K562 (cell line): ENCODE measurements around the gene PTGES3L. TPM values are rescaled to one million over a fixed set of nuclear protein-coding genes. Genes with fewer than 3 reads are reported as not detected.

Experiments
- ATF6 ChIP-seq: sonication (generic); formaldehyde crosslinking; IDR thresholded peaks from 2 replicates; pipeline ENCODE4 v1.4.0; 2020; ENCODE audit warnings: mild to moderate bottlenecking, missing genetic modification reagents
- CCNT2 ChIP-seq: IDR thresholded peaks from 2 replicates; pipeline ENCODE4 v1.6.1; 2011; ENCODE audit warnings: borderline replicate concordance, low read depth, mild to moderate bottlenecking, moderate library complexity, mixed read lengths, low read length; ENCODE audit not compliant: insufficient read length; ENCODE audit errors: extremely low read depth
- FOXJ2 ChIP-seq: fragments of 200-800 bp; sonication (Bioruptor generic); IDR thresholded peaks from 2 replicates; pipeline ENCODE4 v1.6.1; 2016; ENCODE audit warnings: missing genetic modification characterization, missing compliant biosample characterization
- HCFC1 ChIP-seq: IDR thresholded peaks from 2 replicates; pipeline ENCODE4 v1.6.1; 2012; ENCODE audit warnings: low read depth, low read length, improper control_type of control experiment
- MECOM ChIP-seq: fragments of 250-450 bp; sonication (Bioruptor Pico); IDR thresholded peaks from 2 replicates; pipeline ENCODE4 v1.8.0; 2022; ENCODE audit warnings: inconsistent platforms
- MTA2 ChIP-seq: fragments of 450-650 bp; IDR thresholded peaks from 2 replicates; pipeline ENCODE4 v1.6.1; 2016; ENCODE audit warnings: low read depth
- NKRF ChIP-seq: fragments of 450-650 bp; IDR thresholded peaks from 2 replicates; pipeline ENCODE4 v1.6.1; 2016; ENCODE audit warnings: borderline replicate concordance
- NR1H2 ChIP-seq: sonication (generic); formaldehyde crosslinking; IDR thresholded peaks from 2 replicates; pipeline ENCODE4 v1.4.0; 2020; ENCODE audit warnings: mild to moderate bottlenecking, missing genetic modification reagents
- POLR2AphosphoS2 ChIP-seq: IDR thresholded peaks from 2 replicates; pipeline ENCODE4 v1.6.1; 2012; ENCODE audit warnings: low read length, improper control_type of control experiment
- PTRF ChIP-seq: fragments of 450-650 bp; IDR thresholded peaks from 2 replicates; pipeline ENCODE4 v1.6.1; 2016; ENCODE audit warnings: mild to moderate bottlenecking, missing genetic modification characterization, missing compliant biosample characterization
- SFPQ ChIP-seq: fragments of 200-400 bp; formaldehyde crosslinking; IDR thresholded peaks from 2 replicates; pipeline ENCODE4 v1.6.1; 2017; ENCODE audit warnings: mild to moderate bottlenecking, low read depth, low read length, moderate library complexity
- SRF ChIP-seq, 2 experiments: fragments of 250-450, 450-650 bp in 1 of 2; sonication (Bioruptor Pico) in 1 of 2; sonication (generic) in 1 of 2; formaldehyde crosslinking; IDR thresholded peaks; 2 replicates each; pipeline versions ENCODE4 v1.5.0 to v1.5.1; 2020 to 2022; ENCODE audit warnings: mild to moderate bottlenecking in 1 of 2, missing genetic modification reagents in 1 of 2
- polyA plus RNA-seq, 8 experiments: library from polyadenylated mRNA; depleted of rRNA in 4 of 8; stranded (reverse) in 5 of 8; unstranded in 3 of 8; fragments of >200 nt; fragmentation: Nextera tagmentation in 2 of 8; fragmentation: Illumina TruSeq in 1 of 8; extraction: Ambion mirVana in 2 of 8; extraction: Trizol in 1 of 8; gene quantifications; 2 replicates each; pipeline versions ENCODE4 v1.2.1 to v1.2.3, GENCODE V29; 2011 to 2014; ENCODE audit warnings: inconsistent platforms in 1 of 8, missing spikeins in 1 of 8
- total RNA-seq, 7 experiments: library from RNA; depleted of rRNA in 6 of 7; stranded (reverse); fragments of >200 nt in 6 of 7; fragmentation: Illumina TruSeq in 2 of 7; extraction: Trizol in 2 of 7; gene quantifications; 2 replicates each; pipeline versions ENCODE4 v1.2.1 to v1.2.3, GENCODE V29; 2011 to 2021; ENCODE audit warnings: low replicate concordance in 1 of 7
- TF ChIP-seq, protein P1 (sequence below): IDR thresholded peaks from 3 replicates; pipeline ENCODE4 v1.6.1; 2011; ENCODE audit warnings: borderline replicate concordance, mild to moderate bottlenecking, moderate library complexity; ENCODE audit not compliant: insufficient read length; ENCODE audit errors: extremely low read depth
- TF ChIP-seq, protein P2 (sequence below), 2 experiments: fragments of 450-650 bp in 1 of 2; sonication (generic) in 1 of 2; formaldehyde crosslinking; conservative IDR thresholded peaks; 2 replicates each; pipeline versions ENCODE4 v1.4.0 to v1.8.1; 2020 to 2022; ENCODE audit warnings: mild to moderate bottlenecking in 1 of 2, missing genetic modification reagents in 1 of 2

Gene PTGES3L
- total and polyA plus RNA-seq, 9 of the 15 experiments (the other 6 are each of a cell fraction or from before 2014, with no cell fraction given) = 6.0 to 16.0 (median 9.6) TPM

DNA sequence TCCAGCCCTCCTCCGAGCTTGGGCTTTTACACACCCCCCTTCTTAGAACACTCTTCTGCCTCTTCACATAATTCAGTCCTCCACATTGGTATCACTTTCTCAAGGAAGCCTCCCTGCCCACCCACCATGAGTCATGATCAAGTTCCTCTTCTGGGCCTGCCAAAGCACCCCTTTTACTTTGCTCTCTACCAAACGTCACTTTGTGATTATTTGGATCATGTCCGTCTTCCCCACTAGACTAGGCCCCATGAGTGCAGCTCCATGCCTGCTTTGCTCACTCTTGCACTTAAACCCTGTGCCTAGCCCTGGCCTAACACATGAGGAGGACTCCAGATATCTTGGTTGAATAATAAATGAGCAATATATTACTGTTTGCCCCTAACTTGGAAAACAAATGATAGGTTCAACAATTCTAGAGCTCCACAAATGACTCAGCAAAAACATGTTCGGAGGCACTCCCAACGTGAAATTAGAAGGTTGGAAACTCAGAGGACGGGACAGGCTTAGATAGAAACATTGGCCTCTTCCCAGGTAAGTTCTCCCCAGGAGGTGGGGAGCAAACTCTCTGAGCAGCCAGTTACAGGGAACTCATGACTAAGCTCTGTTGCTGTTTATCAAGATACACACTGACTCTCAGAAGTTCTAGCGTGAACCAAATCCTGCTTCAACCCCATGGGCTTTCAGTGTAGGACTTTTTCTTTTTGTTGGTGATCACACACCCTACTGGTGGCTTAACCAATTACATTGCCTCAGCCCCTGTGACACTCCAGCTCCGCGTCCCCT is 51.0 kb downstream of the PTGES3L start (continued):
- TF ChIP-seq, protein P1, sequence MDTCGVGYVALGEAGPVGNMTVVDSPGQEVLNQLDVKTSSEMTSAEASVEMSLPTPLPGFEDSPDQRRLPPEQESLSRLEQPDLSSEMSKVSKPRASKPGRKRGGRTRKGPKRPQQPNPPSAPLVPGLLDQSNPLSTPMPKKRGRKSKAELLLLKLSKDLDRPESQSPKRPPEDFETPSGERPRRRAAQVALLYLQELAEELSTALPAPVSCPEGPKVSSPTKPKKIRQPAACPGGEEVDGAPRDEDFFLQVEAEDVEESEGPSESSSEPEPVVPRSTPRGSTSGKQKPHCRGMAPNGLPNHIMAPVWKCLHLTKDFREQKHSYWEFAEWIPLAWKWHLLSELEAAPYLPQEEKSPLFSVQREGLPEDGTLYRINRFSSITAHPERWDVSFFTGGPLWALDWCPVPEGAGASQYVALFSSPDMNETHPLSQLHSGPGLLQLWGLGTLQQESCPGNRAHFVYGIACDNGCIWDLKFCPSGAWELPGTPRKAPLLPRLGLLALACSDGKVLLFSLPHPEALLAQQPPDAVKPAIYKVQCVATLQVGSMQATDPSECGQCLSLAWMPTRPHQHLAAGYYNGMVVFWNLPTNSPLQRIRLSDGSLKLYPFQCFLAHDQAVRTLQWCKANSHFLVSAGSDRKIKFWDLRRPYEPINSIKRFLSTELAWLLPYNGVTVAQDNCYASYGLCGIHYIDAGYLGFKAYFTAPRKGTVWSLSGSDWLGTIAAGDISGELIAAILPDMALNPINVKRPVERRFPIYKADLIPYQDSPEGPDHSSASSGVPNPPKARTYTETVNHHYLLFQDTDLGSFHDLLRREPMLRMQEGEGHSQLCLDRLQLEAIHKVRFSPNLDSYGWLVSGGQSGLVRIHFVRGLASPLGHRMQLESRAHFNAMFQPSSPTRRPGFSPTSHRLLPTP = no peak
- TF ChIP-seq, protein P2, sequence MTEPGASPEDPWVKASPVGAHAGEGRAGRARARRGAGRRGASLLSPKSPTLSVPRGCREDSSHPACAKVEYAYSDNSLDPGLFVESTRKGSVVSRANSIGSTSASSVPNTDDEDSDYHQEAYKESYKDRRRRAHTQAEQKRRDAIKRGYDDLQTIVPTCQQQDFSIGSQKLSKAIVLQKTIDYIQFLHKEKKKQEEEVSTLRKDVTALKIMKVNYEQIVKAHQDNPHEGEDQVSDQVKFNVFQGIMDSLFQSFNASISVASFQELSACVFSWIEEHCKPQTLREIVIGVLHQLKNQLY (CRISPR knock-in tag; conservative IDR thresholded peaks at IDR 0.05) = no peak
- no peak for TF ChIP-seq POLR2AphosphoS2
- no peak for TF ChIP-seq ATF6 (CRISPR knock-in tag)
- TF ChIP-seq NR1H2 (CRISPR knock-in tag) = no peak
- TF ChIP-seq MECOM (CRISPR knock-in tag) = no peak
- no peak for TF ChIP-seq CCNT2
- TF ChIP-seq NKRF = no peak
- TF ChIP-seq FOXJ2 (tag) = peak; percentile 93
- no peak for TF ChIP-seq PTRF (tag)
- TF ChIP-seq SFPQ = no peak
- peak; percentile 18; the same call in 1 of the 2 replicates for TF ChIP-seq HCFC1
- TF ChIP-seq SRF (CRISPR knock-in tag; IDR thresholded peaks at IDR 0.05) = no peak; a peak in 1 of 4 replicates
- no peak for TF ChIP-seq MTA2
